Measurements from ENCODE around the gene CNR1.

The CNR1 gene

DNA sequence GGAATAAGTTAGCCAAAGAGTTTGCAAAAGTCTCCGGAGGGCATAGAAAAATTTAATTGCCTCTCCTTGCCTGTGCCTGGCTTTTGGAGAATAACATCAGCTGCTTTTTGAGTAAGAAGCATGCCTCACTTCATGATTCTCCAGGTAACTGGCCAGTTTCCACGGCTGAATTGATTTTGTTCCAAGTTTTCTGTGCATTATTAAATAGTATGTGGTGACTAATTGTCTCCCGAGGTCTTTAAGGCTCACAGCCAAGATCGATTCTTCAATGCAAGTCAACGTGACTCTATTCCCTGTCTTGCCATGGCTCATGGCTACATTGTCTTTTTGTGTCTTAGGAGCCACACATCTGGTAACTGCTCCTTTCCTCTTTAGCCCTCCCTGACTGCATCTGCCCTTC, 54.2 kb downstream of the CNR1 start:
- H3K4me3 ChIP-seq (ENCODE audit: low read length): no peak overlapping the region
- H3K27me3 ChIP-seq (ENCODE audit: control insufficient read depth, insufficient read depth, low read length): no peaks in the 10 kb centered on the region
- H3K4me1 ChIP-seq (ENCODE audit: control insufficient read depth, low read depth, low read length): peaks cover 12% of the 10 kb centered on the region
- no peaks in the 10 kb centered on the region for H3K9me3 ChIP-seq (ENCODE audit: control insufficient read depth, low read depth, low read length)
- no peak overlapping the region for H3K27ac ChIP-seq (ENCODE audit: low read length)
- no peaks in the 10 kb centered on the region for H3K36me3 ChIP-seq (ENCODE audit: control insufficient read depth, low read depth, low read length)
- H3K9ac ChIP-seq (ENCODE audit: low read length): no peak overlapping the region

DNA sequence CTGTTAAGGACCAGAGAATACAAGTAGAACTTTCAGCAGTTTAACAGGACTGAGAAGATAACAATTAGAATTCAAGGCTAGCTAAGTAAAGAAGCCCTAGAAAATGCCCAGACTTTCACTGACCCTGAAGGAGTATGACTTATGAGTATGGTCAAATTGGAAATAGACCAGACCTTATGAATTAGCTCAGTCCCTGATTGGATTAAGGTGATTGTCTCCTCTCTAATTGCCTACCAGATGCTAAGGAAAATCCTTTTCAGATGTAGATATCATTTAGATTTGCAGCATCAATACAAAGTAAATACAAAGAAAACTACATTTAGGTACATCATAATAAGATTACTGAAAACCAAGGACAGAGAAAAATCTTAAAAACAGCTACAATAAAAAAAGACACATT, 58.9 kb downstream of the CNR1 start:
- H3K4me3 ChIP-seq (ENCODE audit: low read length): no peak overlapping the region
- no peaks in the 10 kb centered on the region for H3K9me3 ChIP-seq (ENCODE audit: control insufficient read depth, low read depth, low read length)
- H3K9ac ChIP-seq (ENCODE audit: low read length): no peak overlapping the region
- no peak overlapping the region for H3K27ac ChIP-seq (ENCODE audit: low read length)
- no peaks in the 10 kb centered on the region for H3K4me1 ChIP-seq (ENCODE audit: control insufficient read depth, low read depth, low read length)
- H3K27me3 ChIP-seq (ENCODE audit: control insufficient read depth, insufficient read depth, low read length): no peaks in the 10 kb centered on the region
- H3K36me3 ChIP-seq (ENCODE audit: control insufficient read depth, low read depth, low read length): no peaks in the 10 kb centered on the region

DNA sequence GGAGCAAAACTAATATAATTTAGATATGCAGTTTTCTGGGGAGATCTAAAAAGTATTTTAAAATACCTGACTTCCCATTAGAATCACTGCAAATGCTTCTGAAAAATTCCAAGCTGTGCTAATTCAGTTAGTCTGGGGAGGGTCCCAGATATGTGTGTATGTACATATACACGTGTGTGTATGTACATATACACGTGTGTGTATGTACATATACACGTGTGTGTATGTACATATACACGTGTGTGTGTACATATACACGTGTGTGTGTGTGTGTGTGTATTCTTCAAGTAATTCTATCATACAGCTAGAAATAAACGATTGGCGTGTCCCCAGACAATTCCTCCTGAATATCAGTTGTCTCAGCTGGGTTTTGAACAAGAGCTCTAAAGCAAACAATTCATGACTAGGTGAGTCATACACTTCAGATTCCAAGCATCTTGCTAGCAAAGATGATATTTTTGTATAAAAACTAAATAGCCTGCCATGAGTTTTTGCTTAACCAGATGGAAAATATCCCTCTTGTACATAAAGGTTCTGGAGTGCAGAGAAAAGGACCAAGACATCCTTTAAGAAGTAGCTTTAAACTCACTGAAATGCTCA, 60.3 kb downstream of the CNR1 start:
- H3K4me3 ChIP-seq (ENCODE audit: low read length): no peak overlapping the region
- no peaks in the 10 kb centered on the region for H3K9me3 ChIP-seq (ENCODE audit: control insufficient read depth, low read depth, low read length)
- H3K36me3 ChIP-seq (ENCODE audit: control insufficient read depth, low read depth, low read length): no peaks in the 10 kb centered on the region
- H3K9ac ChIP-seq (ENCODE audit: low read length): no peak overlapping the region
- H3K27me3 ChIP-seq (ENCODE audit: control insufficient read depth, insufficient read depth, low read length): no peaks in the 10 kb centered on the region
- H3K27ac ChIP-seq (ENCODE audit: low read length): no peak overlapping the region
- H3K4me1 ChIP-seq (ENCODE audit: control insufficient read depth, low read depth, low read length): no peaks in the 10 kb centered on the region

All from iPS-18a (cell line).